ENCODE data around the gene MYL4.
"Not testable (repeated sequence)": the region's sequence is repeated elsewhere in the genome, so short reads cannot be mapped to it uniquely, and the experiment has no call there.

MYL4 gene

GRCh38 chr17:47262586-47262985, 53.4 kb downstream of the MYL4 start:
- Histone ChIP-seq H3K4me3 (no peak overlapping the region), H3K27ac (no peak overlapping the region)

- Histone ChIP-seq H3K4me3 (no peak overlapping the region), H3K27ac (no peak overlapping the region)
Observed at GRCh38 chr17:47264166-47264565, 55.0 kb downstream of the MYL4 start.

GRCh38 chr17:47265983-47266541, 56.9 kb downstream of the MYL4 start:
- peak overlapping the region in 5 of 21 experiments; percentile 18 to 66 (median 33) for H3K27ac ChIP-seq
- no peak overlapping the region for H3K4me3 ChIP-seq

GRCh38 chr17:47266782-47267181, 57.6 kb downstream of the MYL4 start:
- no peak overlapping the region for H3K4me3 ChIP-seq
- peak overlapping the region in 6 of 21 experiments; percentile 18 to 66 (median 34) for H3K27ac ChIP-seq

GRCh38 chr17:47267354-47267828, 58.2 kb downstream of the MYL4 start:
- Histone ChIP-seq H3K27ac (peak overlapping the region in 5 of 21 experiments; percentile 26 to 66 (median 35)), H3K4me3 (no peak overlapping the region)

- not testable (repeated sequence) for H3K4me3 ChIP-seq
Observed at GRCh38 chr17:47268964-47269363, 59.8 kb downstream of the MYL4 start.

GRCh38 chr17:47269561-47270280, 60.6 kb downstream of the MYL4 start:
- not testable (repeated sequence) for H3K4me3 ChIP-seq, H3K27ac ChIP-seq

More at GRCh38 chr17:47268964-47269363, 59.8 kb downstream of the MYL4 start:
- H3K27ac ChIP-seq, result not testable (repeated sequence)

- no peak overlapping the region for H3K4me3 ChIP-seq
- no peak overlapping the region for H3K27ac ChIP-seq
Observed at GRCh38 chr17:47270946-47271705, 62.0 kb downstream of the MYL4 start.

- no peak overlapping the region for H3K27ac ChIP-seq
Observed at GRCh38 chr17:47272491-47272890, 63.3 kb downstream of the MYL4 start.

GRCh38 chr17:47273245-47273644, 64.1 kb downstream of the MYL4 start:
- Histone ChIP-seq H3K27ac (no peak overlapping the region), H3K4me3 (no peak overlapping the region)

More at GRCh38 chr17:47272491-47272890, 63.3 kb downstream of the MYL4 start:
- H3K4me3 ChIP-seq, result no peak overlapping the region
